Osteocyte (in vitro differentiated cells): ENCODE data around the gene TNP1. TPM values are rescaled to one million over a fixed set of nuclear protein-coding genes. Genes with fewer than 3 reads are reported as not detected.

Source experiments
- DNase-seq: peaks from one replicate; pipeline ENCODE4 v3.0.0; 2021; ENCODE audit warnings: mixed read lengths; ENCODE audit not compliant: unreplicated experiment; ENCODE audit errors: extremely low spot score
- H3K27ac Mint-ChIP-seq: one replicate; pipeline ENCODE4 v1.8.0; 2021; ENCODE audit warnings: mild to moderate bottlenecking, mixed read lengths; ENCODE audit not compliant: unreplicated experiment
- H3K27me3 Mint-ChIP-seq: one replicate; pipeline ENCODE4 v1.8.0; 2021; ENCODE audit warnings: mixed read lengths; ENCODE audit not compliant: unreplicated experiment
- H3K36me3 Mint-ChIP-seq: one replicate; pipeline ENCODE4 v1.8.0; 2021; ENCODE audit warnings: mixed read lengths; ENCODE audit not compliant: unreplicated experiment
- H3K4me1 Mint-ChIP-seq: one replicate; pipeline ENCODE4 v1.8.0; 2021; ENCODE audit warnings: mixed read lengths; ENCODE audit not compliant: unreplicated experiment
- H3K4me3 Mint-ChIP-seq: one replicate; pipeline ENCODE4 v1.8.0; 2021; ENCODE audit warnings: mild to moderate bottlenecking, moderate library complexity, mixed read lengths; ENCODE audit not compliant: unreplicated experiment
- H3K9me3 Mint-ChIP-seq: one replicate; pipeline ENCODE4 v1.8.0; 2021; ENCODE audit warnings: mixed read lengths; ENCODE audit not compliant: unreplicated experiment
- total RNA-seq: library from RNA; stranded (reverse); gene quantifications from 2 replicates; pipeline ENCODE4 v1.2.1, GENCODE V29; 2021
- TF ChIP-seq, protein P1 (sequence below): fragments of 200-600 bp; sonication (generic); IDR thresholded peaks from 2 replicates; pipeline ENCODE4 v1.5.0; 2021; ENCODE audit warnings: antibody characterized with exemption, mild to moderate bottlenecking, moderate library complexity

TNP1 gene
- total RNA-seq, 1 donor from 2014 or later = not detected

GRCh38 chr2:216845426-216845825 is 14.4 kb downstream of the TNP1 start:
- H3K27ac Mint-ChIP-seq = no peak overlapping the region
- H3K4me1 Mint-ChIP-seq = peaks cover 4% of the 10 kb centered on the region
- DNase-seq = no peak
- peaks cover 6% of the 10 kb centered on the region for H3K9me3 Mint-ChIP-seq
- peaks cover 2% of the 10 kb centered on the region for H3K36me3 Mint-ChIP-seq
- H3K27me3 Mint-ChIP-seq = peaks cover 2% of the 10 kb centered on the region
- H3K4me3 Mint-ChIP-seq = no peak overlapping the region
- TF ChIP-seq, protein P1, sequence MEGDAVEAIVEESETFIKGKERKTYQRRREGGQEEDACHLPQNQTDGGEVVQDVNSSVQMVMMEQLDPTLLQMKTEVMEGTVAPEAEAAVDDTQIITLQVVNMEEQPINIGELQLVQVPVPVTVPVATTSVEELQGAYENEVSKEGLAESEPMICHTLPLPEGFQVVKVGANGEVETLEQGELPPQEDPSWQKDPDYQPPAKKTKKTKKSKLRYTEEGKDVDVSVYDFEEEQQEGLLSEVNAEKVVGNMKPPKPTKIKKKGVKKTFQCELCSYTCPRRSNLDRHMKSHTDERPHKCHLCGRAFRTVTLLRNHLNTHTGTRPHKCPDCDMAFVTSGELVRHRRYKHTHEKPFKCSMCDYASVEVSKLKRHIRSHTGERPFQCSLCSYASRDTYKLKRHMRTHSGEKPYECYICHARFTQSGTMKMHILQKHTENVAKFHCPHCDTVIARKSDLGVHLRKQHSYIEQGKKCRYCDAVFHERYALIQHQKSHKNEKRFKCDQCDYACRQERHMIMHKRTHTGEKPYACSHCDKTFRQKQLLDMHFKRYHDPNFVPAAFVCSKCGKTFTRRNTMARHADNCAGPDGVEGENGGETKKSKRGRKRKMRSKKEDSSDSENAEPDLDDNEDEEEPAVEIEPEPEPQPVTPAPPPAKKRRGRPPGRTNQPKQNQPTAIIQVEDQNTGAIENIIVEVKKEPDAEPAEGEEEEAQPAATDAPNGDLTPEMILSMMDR = no peak

DNA sequence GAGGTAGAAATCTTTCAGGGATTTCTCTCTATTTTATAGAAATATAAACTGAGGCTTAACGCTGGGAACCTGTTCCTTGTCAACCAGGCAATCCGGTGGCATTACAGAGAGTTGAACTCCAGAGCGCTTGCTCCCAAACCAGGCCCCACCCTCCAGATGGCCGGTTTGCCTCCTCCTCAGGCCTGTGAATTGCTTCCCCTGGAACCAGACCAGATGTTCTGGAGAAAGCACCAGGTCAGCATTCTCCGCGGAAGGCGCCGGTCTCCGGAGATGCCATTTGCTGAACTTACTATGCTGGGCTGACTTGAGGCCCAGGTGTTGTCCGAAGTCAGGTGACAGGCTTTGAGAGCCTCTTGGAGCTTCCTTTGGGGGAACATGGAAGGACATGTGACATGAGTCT is 17.2 kb downstream of the TNP1 start:
- Mint-ChIP-seq H3K4me1 (peaks cover 28% of the 10 kb centered on the region), H3K27ac (no peak overlapping the region), H3K36me3 (peaks cover 2% of the 10 kb centered on the region), H3K4me3 (no peak overlapping the region), H3K27me3 (peaks cover 2% of the 10 kb centered on the region), H3K9me3 (peaks cover 9% of the 10 kb centered on the region)
- TF ChIP-seq, protein P1 = no peak
- DNase-seq = no peak

DNA sequence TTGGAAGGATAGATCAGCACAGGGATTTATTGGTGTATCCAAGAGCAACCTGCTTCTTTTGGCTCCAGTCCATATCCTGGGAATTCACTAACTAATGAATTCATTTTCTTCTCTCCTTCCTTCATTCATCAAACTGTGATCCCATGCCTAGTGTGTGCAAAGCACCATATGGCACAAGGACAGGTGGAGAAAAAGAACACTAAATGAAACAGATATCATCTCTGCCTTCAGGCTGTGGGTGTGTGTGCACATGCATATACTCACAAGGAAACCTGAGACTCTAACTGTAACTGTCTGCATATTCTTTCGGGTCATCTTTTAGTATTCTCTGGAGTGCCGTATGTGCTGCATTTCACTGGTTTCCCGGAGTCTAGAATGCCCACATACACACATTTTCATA is 20.2 kb downstream of the TNP1 start:
- DNase-seq = no peak
- peaks cover 2% of the 10 kb centered on the region for H3K36me3 Mint-ChIP-seq
- TF ChIP-seq, protein P1 = no peak
- peaks cover 5% of the 10 kb centered on the region for H3K9me3 Mint-ChIP-seq
- no peak overlapping the region for H3K27ac Mint-ChIP-seq
- H3K4me1 Mint-ChIP-seq = peaks cover 32% of the 10 kb centered on the region
- no peak overlapping the region for H3K4me3 Mint-ChIP-seq
- no peaks in the 10 kb centered on the region for H3K27me3 Mint-ChIP-seq

GRCh38 chr2:216838151-216838550 is 21.7 kb downstream of the TNP1 start:
- Mint-ChIP-seq H3K27ac (peak overlapping the region; percentile 79), H3K4me3 (peak overlapping the region; percentile 38), H3K36me3 (peaks cover 2% of the 10 kb centered on the region), H3K27me3 (no peaks in the 10 kb centered on the region), H3K4me1 (peaks cover 32% of the 10 kb centered on the region), H3K9me3 (peaks cover 5% of the 10 kb centered on the region)
- TF ChIP-seq, protein P1 = no peak
- no peak for DNase-seq

- Mint-ChIP-seq H3K9me3 (peaks cover 5% of the 10 kb centered on the region), H3K27ac (peak overlapping the region; percentile 79), H3K4me1 (peaks cover 32% of the 10 kb centered on the region), H3K27me3 (no peaks in the 10 kb centered on the region), H3K4me3 (no peak overlapping the region), H3K36me3 (peaks cover 2% of the 10 kb centered on the region)
- DNase-seq = no peak
- TF ChIP-seq, protein P1 = no peak
Measured at GRCh38 chr2:216837740-216838139, 22.1 kb downstream of the TNP1 start.
